NCI-H446 treated with DMSO at 0.1 percent for 48 hours (cell line): Measurements from ENCODE around the gene POLR1F.
A peak's percentile ranks its signal among the peaks of the same experiment; 100 is the strongest.
"Not testable (repeated sequence)": the region's sequence is repeated elsewhere in the genome, so short reads cannot be mapped to it uniquely, and the experiment has no call there.

ENCODE experiments used
- DNase-seq: peaks from one replicate; lab custom pipeline; 2025; lab: John Stamatoyannopoulos, UW

POLR1F gene, protein sequence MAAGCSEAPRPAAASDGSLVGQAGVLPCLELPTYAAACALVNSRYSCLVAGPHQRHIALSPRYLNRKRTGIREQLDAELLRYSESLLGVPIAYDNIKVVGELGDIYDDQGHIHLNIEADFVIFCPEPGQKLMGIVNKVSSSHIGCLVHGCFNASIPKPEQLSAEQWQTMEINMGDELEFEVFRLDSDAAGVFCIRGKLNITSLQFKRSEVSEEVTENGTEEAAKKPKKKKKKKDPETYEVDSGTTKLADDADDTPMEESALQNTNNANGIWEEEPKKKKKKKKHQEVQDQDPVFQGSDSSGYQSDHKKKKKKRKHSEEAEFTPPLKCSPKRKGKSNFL

DNA sequence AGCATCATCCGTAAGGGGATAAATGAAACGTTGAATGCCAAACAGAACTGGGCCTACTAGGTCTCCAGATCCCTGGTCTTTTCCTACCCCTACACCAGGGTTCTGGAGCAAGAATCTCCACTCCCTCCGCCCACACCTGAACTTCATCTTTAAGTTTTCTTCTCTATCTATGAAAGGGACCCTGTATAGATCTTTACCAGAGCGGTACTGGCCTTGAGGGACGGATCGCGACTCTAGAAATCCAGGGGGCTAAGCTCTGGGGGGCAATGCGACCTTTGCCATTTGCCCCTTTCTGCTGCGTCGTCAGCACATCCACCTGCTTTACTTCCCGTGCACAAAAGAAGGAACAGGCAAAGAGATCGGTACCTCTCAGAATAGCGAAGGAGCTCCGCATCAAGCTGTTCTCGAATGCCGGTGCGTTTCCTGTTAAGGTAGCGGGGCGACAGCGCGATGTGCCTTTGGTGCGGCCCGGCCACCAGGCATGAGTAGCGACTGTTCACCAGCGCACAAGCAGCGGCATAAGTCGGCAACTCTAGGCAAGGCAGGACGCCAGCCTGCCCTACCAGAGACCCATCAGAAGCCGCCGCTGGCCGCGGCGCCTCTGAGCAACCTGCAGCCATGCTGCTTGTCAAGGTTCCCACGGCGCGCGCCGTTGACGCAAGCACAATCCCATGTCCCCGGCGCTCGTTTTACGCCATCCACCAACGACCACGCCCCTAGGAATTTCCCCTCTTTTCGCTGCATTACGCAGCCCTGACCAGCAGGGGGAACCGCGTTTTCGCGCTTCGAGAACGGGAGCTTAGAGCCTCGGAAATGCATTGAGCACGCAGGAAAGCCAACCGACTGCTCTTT lies at the start of gene POLR1F:
POLR1F (minus strand) TSS at position 641 of the 852 bp plus-strand sequence; CDS start at position 620, 21 bp downstream.
- peak; percentile 89 for DNase-seq

DNA sequence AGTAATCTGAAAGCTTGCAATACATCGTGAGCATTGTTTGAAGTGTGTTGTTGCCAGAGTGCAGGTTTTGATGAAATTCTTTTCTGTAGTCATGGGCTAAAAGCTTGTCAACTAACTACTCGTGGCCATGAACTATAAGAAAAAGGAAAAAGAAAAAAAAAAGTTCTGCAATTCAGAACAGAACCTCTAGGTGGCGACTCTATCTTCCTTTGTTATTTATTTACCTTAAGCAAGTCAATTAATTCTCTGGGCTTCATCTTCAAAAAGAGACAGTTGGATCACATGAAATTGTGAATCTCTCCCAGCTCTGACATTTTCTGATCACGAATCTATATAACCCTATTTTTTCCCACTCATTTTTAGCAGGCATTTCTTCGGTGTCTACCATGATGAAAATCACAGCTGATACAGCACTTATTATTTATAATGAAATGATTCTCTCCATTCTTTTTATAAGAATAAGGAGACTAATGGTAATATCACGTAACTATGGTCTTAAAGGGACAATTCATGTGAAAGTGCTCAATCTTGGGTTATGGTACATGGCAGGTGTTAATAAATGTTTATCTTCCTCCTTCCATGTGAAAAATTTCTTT lies 45.8 kb upstream of the POLR1F start:
- DNase-seq, result peak; percentile 47

DNA sequence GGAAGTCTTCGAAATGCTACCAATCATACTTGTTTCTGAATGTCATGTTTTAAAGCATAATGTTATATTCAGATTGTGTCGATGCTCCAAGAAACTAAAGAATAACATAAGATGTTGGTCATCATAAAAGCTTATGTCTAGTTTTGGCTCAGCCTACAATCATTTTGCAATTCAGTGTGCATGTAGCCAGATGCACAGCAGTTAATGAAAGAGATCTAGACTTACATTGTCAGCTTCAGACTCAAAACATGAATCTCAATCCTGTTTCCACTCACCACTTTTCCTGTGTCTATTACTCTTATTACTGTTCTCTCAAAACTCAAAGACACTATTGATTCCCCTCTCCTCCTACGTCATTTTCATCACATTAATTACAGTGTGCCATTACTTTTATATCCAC lies 43.2 kb upstream of the POLR1F start:
- no peak for DNase-seq

DNA sequence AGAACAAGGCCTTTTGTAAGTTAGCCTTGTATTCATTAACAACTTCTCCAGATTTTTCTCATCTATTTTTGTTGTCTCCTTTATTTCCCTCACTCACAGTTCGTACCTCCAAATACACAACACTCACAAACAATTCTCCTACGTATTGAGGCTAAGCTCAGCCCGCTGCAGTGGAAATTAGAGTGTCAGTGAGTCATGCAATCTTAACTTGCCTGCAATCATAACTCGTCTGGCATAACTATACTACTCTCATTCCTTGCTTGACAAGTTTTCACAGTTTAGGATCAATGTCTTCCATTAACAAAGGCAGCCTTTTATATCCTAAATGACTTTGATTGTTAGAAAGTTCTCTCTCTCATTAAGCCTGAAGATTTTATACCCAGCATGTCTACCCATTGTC lies 40.8 kb upstream of the POLR1F start:
- no peak for DNase-seq

DNA sequence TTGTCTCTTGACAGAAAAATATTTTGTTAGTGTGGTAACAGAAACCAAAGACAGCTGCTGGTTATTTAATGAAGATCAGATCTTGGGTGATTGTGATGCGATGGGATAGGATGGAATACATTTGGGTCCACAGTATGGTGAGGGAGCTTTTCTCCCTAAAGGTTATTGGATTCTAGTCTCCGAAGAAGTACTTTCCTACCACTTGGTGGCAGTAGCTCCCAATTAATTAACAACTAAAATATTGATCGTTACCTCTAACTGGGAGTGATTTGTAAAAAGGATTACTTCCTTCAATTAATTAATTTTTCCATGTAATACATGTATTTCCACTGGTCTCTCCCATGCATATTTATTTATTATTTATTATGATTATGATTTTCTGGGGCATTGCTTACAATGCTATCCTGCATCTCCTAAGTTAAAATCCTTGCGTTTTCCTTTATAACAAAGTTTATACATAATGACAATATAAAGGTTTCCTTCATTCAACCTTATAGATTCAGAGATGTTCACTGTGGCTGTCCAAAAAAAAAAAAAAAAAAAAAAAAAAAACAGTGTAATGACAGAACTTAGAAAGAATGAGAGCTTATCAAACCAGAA lies 39.0 kb upstream of the POLR1F start:
- peak; percentile 44 for DNase-seq

DNA sequence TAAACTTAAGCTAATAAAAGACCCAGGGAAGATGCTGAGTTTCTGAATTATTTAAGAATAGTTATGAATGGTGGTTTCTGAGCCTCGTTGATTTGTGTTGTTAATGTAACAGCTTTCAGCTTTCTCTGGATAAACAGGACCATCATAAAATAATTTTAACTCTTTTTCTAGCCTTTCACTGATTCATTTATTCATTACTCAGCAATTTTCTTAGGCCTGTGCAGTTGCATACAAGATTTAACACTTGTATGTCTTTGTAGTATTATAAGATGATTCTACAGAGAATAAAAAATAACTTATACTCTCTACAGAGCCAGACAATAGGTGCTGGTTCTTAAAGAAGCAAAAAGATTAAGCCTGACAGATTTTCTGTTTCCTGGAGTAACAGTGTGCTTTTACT lies 35.2 kb upstream of the POLR1F start:
- DNase-seq, result no peak

DNA sequence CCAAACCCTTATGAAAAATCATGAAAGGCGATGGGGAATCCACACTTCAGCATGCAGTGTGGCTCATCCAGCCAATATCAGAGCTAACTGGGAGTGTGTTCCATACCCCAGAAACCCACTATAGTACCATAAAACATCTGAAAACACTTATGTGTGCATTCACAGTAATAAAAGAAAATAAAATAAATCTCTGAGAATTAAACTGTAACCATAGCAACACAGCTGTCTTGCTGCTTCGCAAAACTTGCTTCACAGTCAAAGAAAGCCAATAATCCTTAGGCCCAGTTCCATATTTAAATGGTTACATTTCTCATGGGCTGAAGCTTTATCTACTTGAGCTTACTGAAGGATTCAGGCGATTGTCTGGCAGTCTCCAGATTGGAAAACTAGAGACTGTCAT lies 19.9 kb upstream of the POLR1F start:
- no peak for DNase-seq

DNA sequence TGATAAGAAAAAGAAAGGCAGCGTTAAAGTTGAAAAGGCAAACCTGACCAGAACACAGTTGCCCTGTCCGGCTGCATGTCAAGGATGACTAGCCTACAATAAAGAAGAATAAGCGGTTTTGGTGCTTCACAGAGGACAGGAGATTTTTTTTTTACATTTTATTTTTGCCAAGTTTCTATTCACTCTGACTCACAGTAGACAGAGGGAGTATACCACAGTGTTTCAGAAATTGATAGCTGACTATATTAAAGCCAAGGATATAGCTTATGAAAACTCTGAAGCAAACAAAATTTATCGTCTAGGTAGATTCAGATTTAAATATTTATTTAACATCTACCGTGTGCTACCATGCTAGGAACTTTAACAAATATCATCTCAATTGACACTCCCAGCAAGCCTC lies 16.9 kb upstream of the POLR1F start:
- DNase-seq, result no peak

DNA sequence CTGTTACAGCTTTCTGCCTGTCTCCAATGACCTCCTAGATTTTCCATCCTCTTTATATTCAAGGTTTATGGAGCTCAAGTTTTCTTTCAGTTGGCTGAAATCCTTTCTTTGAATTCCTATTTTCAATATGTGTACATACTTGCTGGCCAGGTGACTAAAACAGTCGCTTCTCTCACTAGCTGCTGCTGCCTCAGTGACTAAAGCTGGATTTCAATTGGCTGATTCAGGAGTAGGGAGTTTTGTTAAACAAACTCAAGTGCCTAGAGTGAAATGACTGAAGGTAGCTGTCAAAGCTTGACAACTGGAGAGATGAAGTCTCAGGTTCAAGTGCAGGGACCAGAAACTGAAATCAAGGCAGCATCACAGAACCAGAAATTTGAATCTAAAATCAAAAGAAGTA lies 6.7 kb upstream of the POLR1F start:
- DNase-seq, result no peak

DNA sequence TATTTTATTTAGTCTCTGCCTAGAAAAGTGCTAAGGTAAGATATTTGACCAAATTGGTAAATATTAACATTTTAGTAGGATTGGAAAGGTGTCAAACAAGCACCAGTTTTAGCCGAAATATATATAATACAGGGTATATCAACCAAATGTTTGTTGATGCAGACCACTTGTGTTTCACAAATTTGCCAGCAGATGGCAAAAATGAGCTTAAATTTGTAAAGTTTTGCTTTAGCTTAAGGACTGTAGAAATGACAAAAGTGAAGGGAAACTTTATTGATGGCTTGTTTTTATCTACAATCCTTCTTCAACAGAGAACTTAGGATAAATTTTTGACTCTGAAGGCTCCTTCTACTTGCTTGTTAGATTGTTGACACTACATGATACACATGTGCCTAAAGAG lies 4.8 kb upstream of the POLR1F start:
- DNase-seq, result peak; percentile 47

DNA sequence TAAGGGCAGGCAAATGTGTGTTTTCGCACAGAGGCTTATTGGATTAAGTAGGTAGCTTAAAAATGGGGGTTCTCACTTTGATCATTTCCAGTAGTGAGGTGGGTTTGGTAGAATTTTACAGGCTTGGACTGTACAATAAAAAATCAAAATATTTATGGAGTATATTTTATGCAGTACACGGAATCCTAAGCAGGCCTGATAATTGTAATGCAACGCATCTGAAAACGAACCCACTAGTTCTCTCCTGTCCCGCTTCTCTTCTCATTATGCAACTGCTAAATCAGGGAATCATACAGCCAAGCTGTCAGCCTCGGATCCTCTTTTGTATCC lies 377 bp upstream of the POLR1F start:
- DNase-seq, result no peak

DNA sequence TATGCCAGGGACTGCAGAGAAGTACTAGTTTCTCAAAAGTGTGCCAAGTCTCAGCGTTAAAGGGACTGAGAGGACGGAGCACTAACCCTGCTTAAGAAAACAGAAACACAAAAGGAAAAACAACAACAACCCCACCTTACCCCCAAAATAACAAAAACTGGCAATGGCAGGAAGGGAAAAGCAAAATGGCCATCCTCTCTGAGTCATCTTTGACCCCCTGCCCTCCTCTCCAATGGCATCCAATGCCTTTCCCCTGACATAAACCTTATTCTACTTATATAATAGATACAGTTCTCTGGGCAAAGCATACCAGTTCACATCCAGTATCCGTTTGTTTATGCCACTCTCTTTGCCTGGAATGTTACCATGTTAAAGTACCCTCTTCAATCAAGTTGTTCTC lies 1.6 kb downstream of the POLR1F start:
- DNase-seq, result no peak

DNA sequence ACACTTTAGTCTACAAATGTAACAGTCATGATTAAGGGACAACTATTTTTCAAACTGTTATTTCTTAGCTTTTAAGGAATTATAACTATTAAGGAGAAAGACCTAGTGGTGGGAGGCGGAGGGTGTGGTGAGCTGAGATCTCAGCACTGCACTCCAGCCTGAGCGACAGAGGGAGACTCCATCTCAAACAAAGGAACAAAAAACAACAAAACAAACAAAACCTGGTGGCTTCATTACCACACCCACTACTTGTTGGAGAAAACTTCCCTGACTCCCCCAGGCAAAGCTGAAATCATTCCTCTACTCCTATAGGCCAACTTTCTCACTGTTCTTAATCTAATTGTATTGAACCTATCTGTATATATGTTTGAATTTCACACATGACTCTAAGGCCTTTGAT lies 3.2 kb downstream of the POLR1F start:
- DNase-seq, result no peak

DNA sequence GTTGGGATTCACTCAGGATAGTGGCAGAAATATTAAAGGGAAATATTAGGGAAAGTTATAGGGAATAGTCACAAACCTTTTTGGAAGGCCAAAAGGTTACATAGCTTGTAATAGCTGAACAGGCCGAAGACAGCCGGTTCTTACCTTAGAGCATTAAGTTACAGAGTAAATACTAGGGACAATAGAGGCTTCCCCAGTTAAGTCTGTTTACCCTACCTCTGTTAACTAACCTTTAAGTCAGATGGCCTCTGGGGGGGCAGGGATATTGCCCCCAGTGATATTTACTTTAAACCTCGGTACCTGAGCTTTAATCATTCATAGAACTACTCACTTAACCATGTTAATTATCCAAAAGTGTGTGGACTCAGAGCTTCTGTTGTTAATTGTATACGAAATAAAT lies 7.4 kb downstream of the POLR1F start:
- DNase-seq, result no peak

DNA sequence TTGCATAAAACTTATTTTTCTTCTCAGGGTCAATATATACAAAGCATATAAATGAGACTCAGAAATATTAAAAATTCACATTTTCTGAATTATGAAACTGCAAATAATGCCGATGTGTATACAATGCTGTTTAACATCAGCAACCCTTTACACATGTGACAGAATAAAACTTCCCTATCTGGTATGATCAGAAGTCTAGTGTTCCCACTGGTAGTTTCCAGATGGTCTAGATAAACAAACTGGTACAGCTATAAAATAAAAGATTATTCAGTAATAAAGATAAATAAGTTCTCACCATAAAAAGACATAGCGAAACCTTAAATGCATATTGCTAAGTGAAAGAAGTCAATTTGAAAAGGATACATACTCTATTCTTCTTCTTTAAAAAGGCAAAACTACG lies 7.9 kb downstream of the POLR1F start:
- no peak for DNase-seq

DNA sequence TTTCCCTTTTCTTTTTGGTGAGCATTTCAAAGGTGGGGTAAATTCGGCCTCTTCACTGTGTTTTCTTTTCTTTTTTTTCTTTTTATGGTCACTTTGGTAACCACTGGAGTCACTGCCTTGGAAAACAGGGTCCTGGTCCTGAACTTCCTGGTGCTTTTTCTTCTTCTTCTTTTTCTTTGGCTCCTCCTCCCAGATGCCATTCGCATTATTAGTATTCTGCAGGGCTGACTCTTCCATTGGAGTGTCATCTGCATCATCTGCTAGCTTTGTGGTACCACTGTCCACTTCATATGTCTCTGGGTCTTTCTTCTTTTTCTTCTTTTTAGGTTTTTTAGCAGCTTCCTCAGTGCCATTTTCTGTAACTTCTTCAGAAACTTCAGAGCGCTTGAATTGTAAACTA lies 10.5 kb downstream of the POLR1F start:
- no peak for DNase-seq

DNA sequence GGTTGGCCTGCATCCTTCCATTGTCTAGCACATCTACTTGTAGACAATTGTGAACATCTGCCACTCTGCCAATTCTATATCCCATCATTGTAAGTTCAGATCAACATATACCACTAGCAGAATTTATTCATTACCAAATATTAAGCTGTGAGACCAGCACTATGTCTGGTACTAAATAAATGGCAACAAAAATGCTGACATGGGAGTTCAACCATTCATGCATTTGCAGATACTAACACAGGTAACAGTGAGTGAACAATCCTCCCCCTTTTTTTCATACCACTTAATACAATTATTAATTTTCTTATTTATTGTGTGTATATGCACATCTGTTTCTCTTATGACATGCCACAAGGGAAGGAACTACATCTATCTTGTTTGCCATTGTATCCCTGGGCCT lies 11.9 kb downstream of the POLR1F start:
- DNase-seq, result no peak

DNA sequence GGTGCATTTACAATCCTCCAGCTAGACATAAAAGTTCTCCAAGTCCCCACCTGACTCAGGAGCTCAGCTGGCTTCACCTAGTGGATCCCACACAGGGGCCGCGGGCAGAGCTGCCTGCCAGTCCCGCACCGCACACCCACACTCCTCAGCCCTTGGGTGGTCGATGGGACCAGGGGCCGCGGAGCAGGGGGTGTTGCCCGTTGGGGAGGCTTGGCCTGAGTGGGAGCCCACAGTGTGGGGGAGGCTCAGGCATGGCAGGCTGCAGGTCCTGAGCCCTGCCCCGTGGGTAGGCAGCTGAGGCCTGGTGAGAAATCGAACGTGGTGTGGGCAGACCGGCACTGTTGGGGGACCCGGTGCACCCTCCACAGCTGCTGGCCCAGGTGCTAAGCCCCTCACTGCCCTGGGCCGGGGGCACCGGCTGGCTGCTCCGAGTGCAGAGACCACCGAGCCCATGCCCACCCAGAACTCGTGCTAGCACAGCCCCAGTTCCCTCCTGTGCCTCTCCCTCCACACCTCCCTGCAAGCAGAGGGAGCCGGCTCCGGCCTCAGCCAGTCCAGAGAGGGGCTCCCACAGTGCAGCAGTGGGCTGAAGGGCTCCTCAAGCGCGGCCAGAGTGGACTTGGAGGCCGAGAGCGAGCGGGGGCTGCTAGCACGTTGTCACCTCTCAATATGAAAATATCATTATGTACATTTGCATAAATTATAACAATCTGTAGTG lies 16.6 kb downstream of the POLR1F start:
- no peak for DNase-seq

DNA sequence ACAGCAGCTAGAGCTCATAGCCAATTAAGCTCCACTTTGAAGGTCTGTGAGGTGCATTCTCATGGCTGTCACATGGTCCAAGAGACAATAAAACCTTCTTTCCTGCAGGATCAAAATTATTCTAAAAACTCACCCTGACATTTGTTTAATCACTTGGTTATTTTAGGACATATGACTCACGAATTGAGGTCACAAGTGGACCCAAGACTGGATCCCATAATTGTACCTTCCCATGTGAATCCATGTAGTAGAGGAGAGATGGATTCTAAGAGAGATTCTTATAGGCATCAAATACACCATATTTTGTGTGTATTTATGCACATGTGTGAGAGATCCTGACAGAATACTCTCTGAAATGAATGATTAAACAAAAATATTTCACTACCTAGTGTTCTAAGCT lies 18.1 kb downstream of the POLR1F start:
- no peak for DNase-seq

DNA sequence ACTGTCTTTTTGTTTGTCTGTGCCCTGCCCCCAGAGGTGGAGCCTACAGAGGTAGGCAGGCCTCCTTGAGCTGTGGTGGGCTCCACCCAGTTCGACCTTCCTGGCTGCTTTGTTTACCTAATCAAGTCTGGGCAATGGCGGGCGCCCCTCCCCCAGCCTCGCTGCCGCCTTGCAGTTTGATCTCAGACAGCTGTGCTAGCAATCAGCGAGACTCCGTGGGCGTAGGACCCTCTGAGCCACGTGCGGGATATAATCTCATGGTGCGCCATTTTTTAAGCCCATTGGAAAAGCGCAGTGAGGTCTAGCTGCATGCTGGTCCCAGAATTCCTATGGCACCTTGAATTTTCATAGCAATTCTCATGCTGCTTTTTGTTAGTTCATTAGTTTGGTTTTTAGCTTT lies 19.7 kb downstream of the POLR1F start:
- not testable (repeated sequence) for DNase-seq

DNA sequence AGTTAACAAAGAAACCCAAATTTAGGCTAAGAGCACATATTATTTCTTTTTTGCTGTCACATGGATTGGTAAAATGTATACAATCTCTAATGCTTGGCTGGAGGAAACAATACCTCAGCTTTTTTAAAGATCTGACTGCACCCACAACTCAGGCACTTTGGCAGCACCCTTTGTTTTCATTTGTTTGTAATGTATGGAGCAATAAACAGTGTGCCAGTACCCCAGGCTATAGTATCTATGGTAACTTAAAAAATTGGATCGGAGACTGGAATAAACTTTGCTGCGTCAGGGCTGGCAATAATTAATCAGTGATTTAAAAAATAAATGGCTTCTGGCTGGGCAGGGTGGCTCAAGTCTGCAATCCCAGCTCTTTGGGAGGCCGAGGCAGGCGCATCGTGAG lies 27.2 kb downstream of the POLR1F start:
- DNase-seq, result no peak

DNA sequence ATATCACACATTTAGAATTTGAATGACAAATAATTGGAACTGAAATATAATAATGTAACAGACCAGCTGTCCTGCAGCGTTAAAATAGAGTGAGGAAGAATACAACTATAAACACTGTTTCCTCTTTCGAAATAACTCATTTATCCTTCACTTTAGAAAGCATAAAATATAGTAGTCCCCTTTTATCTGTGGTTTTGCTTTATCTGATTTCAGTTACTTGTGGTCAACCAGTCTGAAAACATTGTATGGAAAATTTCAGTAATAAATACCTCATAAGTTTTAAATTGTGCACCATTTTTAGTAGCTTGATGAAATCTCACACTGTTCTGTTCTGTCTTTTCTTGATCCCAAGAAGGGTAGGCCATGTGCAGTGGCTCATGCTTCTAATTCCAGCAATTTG lies 31.7 kb downstream of the POLR1F start:
- DNase-seq, result no peak
